WERI-Rb-1 (cell line): ENCODE data around the gene CLHC1.
"Not testable (repeated sequence)": the region's sequence is repeated elsewhere in the genome, so short reads cannot be mapped to it uniquely, and the experiment has no call there.

Experiments used
- DNase-seq: peaks from one replicate; pipeline ENCODE4 v3.0.0-alpha.2; 2020
- H3K27ac ChIP-seq: fragments of 250-450 bp; sonication (Bioruptor Pico); 2 replicates; pipeline ENCODE4 v1.5.1; 2020; ENCODE audit warnings: mild to moderate bottlenecking, moderate library complexity
- H3K27me3 ChIP-seq: fragments of 250-450 bp; sonication (Bioruptor Pico); 2 replicates; pipeline ENCODE4 v1.5.1; 2021; ENCODE audit warnings: mild to moderate bottlenecking, low read depth, moderate library complexity; ENCODE audit not compliant: insufficient read depth, severe bottlenecking
- H3K36me3 ChIP-seq: fragments of 250-450 bp; sonication (Bioruptor Pico); 2 replicates; pipeline ENCODE4 v1.5.1; 2020; ENCODE audit warnings: mild to moderate bottlenecking, moderate library complexity
- H3K4me3 ChIP-seq: 2 replicates; pipeline ENCODE4 v1.5.1; 2011; ENCODE audit warnings: low read depth, mild to moderate bottlenecking, control low read depth, low read length
- H3K9me3 ChIP-seq: fragments of 250-450 bp; sonication (Bioruptor Pico); 2 replicates; pipeline ENCODE4 v1.5.1; 2021; ENCODE audit warnings: mild to moderate bottlenecking, moderate library complexity; ENCODE audit not compliant: severe bottlenecking
- CTCF ChIP-seq: IDR thresholded peaks from 2 replicates; pipeline ENCODE4 v1.5.1; 2011; ENCODE audit warnings: low read depth, mild to moderate bottlenecking, control low read depth, inconsistent platforms, low read length

CLHC1 gene

DNA sequence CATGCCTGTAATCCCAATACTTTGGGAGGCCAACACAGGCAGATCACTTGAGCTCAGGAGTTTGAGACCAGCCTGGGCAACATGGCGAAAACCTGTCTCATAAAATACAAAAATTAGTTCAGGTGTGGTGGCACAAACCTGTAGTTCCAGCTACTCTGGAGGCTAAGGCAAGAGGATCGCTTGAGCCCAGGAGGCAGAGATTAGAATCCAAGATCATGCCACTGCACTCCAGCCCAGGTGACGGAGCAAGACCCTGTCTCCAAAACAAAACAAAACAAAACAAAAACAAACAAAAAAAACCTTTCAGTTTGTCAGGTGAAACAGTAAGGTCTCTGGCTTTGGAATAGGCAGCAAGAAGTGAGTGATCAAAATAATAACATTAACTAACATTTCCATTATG is 84.6 kb downstream of the CLHC1 start:
- Histone ChIP-seq H3K36me3 (no peaks in the 10 kb centered on the region), H3K9me3 (peaks cover 4% of the 10 kb centered on the region), H3K4me3 (no peak overlapping the region), H3K27ac (no peak overlapping the region), H3K27me3 (no peaks in the 10 kb centered on the region)
- DNase-seq: no peak
- TF ChIP-seq CTCF: no peak

- H3K27me3 ChIP-seq: no peaks in the 10 kb centered on the region
- TF ChIP-seq CTCF: no peak
- peaks cover 4% of the 10 kb centered on the region for H3K9me3 ChIP-seq
- no peaks in the 10 kb centered on the region for H3K36me3 ChIP-seq
- no peak overlapping the region for H3K27ac ChIP-seq
- no peak for DNase-seq
- H3K4me3 ChIP-seq: no peak overlapping the region
Observed at GRCh38 chr2:55147041-55147440, 85.1 kb downstream of the CLHC1 start.

DNA sequence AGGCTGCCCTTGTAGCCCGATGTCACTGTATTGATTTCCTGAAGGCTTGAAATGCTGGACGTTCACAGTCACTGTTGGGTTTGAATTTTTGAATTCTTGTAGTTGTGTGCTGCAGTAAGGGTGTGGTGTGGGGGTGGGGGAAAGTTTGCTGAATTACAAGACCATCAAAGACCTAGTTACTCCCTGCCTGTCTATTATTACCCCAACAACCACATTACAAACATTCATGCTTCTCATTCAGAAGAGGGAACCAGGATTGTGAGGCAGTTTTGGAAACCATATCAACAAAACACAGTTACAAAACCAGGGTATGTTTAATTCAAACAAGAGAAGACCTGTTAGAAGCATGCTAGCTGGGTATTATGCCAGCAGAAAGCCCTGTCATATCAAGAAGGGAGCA is 85.8 kb downstream of the CLHC1 start:
- Histone ChIP-seq H3K27ac (no peak overlapping the region), H3K36me3 (no peaks in the 10 kb centered on the region), H3K4me3 (no peak overlapping the region), H3K27me3 (no peaks in the 10 kb centered on the region), H3K9me3 (peaks cover 4% of the 10 kb centered on the region)
- DNase-seq: no peak
- TF ChIP-seq CTCF: no peak

GRCh38 chr2:55144922-55145820 is 86.9 kb downstream of the CLHC1 start:
- no peak overlapping the region for H3K4me3 ChIP-seq
- TF ChIP-seq CTCF: no peak
- no peaks in the 10 kb centered on the region for H3K27me3 ChIP-seq
- H3K36me3 ChIP-seq: no peaks in the 10 kb centered on the region
- DNase-seq: no peak
- H3K27ac ChIP-seq: no peak overlapping the region
- H3K9me3 ChIP-seq: peaks cover 4% of the 10 kb centered on the region

DNA sequence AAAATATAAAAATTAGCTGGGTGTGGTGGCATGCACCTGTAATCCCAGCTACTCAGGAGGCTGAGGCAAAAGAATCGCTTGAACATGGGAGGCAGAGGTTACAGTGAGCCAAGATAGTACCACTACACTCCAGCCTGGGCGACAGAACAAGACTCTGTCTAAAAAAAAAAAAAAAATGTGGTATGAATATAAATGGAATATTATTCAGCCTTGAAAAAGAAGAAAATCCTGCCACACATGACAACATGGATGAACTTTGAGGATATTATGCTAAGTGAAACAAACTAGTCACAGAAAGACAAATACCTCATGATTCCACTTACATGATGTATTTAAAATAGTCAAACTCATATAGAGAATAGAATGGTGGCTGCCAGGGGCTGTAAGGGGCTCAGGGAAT is 88.4 kb downstream of the CLHC1 start:
- H3K9me3 ChIP-seq, DNase-seq, H3K27me3 ChIP-seq, H3K36me3 ChIP-seq, H3K4me3 ChIP-seq, H3K27ac ChIP-seq: not testable (repeated sequence)

- Histone ChIP-seq H3K9me3 (peaks cover 4% of the 10 kb centered on the region), H3K4me3 (no peak overlapping the region), H3K27me3 (no peaks in the 10 kb centered on the region), H3K27ac (no peak overlapping the region), H3K36me3 (no peaks in the 10 kb centered on the region)
- DNase-seq: no peak
- no peak for TF ChIP-seq CTCF
Observed at GRCh38 chr2:55142518-55142917, 89.6 kb downstream of the CLHC1 start.
